ENCODE results near the gene LANCL3.

- TF ChIP-seq CTCF (IDR thresholded peaks at IDR 0.05) (no peak), HMGXB4 (CRISPR knock-in tag; IDR thresholded peaks at IDR 0.05; ENCODE audit: borderline replicate concordance) (no peak), JUN (IDR thresholded peaks at IDR 0.05) (no peak), POLR2A (IDR thresholded peaks at IDR 0.05; ENCODE audit: low read length) (no peak)
These were observed 140.5 kb downstream of the LANCL3 start for GRCh38 chrX:37711991-37712390.
